Adrenal gland (tissue), 12 donors: Measurements from ENCODE around the gene TBC1D1. TPM values are rescaled to one million over a fixed set of nuclear protein-coding genes. Genes with fewer than 3 reads are reported as not detected.

Experiments
- DNase-seq, 7 donors: peaks; one replicate each; pipeline ENCODE4 v3.0.0-alpha.2; 2019 to 2020
- H3K27ac ChIP-seq, 5 donors: fragments of 200-600 bp; sonication (generic) in 4 of 5; 1 replicate in 3 of 5; 2 replicates in 2 of 5; pipeline versions ENCODE4 v1.5.1 to v1.8.0; 2016 to 2020; ENCODE audit warnings: mild to moderate bottlenecking in 1 of 5
- H3K27me3 ChIP-seq: fragments of 200-600 bp; 2 replicates; pipeline ENCODE4 v1.8.0; 2021
- H3K36me3 ChIP-seq, 2 donors: fragments of 200-600 bp; replicated peaks in 1 of 2; 1 replicate in 1 of 2; 2 replicates in 1 of 2; pipeline versions ENCODE4 v1.5.1 to v1.8.0; 2018 to 2022
- H3K4me1 ChIP-seq, 2 donors: fragments of 200-600 bp; replicated peaks in 1 of 2; 1 replicate in 1 of 2; 2 replicates in 1 of 2; pipeline versions ENCODE4 v1.5.1 to v1.8.0; 2018 to 2021
- H3K4me3 ChIP-seq, 4 donors: fragments of 200-600 bp; sonication (generic) in 3 of 4; one replicate each; pipeline ENCODE4 v1.5.1; 2016 to 2018
- H3K9me3 ChIP-seq, 3 donors: fragments of 200-600 bp; sonication (generic) in 1 of 3; replicated peaks in 1 of 3; 1 replicate in 2 of 3; 2 replicates in 1 of 3; pipeline versions ENCODE4 v1.5.1 to v1.8.0; 2016 to 2021
- POLR2A ChIP-seq, 2 donors: fragments of 450-650 bp; IDR thresholded peaks; one replicate each; pipeline ENCODE4 v1.6.1; 2017; ENCODE audit warnings: antibody characterized with exemption in 2 of 2, mild to moderate bottlenecking in 2 of 2, moderate library complexity in 1 of 2
- WGBS, 4 donors: extraction: QIAGEN DNeasy Blood & Tissue Kit in 2 of 4; methylation state at CpG; one replicate each; pipeline versions ENCODE4 v1.1.5 to v1.1.7; 2013 to 2017; 5-methylcytosine and 5-hydroxymethylcytosine counted together
- intact Hi-C, 2 donors: fragments of 100-400 bp; cut with DNase I; formaldehyde crosslinking; loops; one replicate each; pipeline versions ENCODE4 v1.14.1 to v1.15.0; 2022 to 2023
- polyA plus RNA-seq, 3 donors: library from polyadenylated mRNA; stranded (reverse); fragments of 200-250 nt in 2 of 3; fragments of 350-450 nt in 1 of 3; fragmentation: Illumina TruSeq in 1 of 3; extraction: RNeasy Lipid Tissue Mini Kit (QIAGEN cat#74804) in 1 of 3; gene quantifications; one replicate each; pipeline ENCODE4 v1.2.3, GENCODE V29; 2013 to 2014
- total RNA-seq, 9 donors: library from RNA; depleted of rRNA in 4 of 9; stranded (reverse); fragments of >200 nt in 4 of 9; fragments of 120-200 nt in 1 of 9; fragmentation: NEBNext Ultra II Directional in 1 of 9; extraction: Animal tissue kit (Norgen Biotek cat#: 25700) in 1 of 9; gene quantifications; one replicate each; pipeline versions ENCODE4 v1.1.0 to v1.2.4, GENCODE V29; 2013 to 2023
- TF ChIP-seq, protein P1 (sequence below), 6 experiments: fragments of 450-650 bp in 4 of 6; fragments of 200-600 bp in 2 of 6; sonication (generic) in 1 of 6; IDR thresholded peaks; 1 replicate in 5 of 6; 2 replicates in 1 of 6; pipeline versions ENCODE4 v1.5.1 to v1.8.0; 2016 to 2021; ENCODE audit warnings: antibody characterized with exemption in 6 of 6, mild to moderate bottlenecking in 2 of 6, moderate library complexity in 1 of 6
- donor health status: healthy with polysubstance abuse.
- donor health status: Bipolar disorder and iron deficiency.
- donor health status: DM: yes; HTN: yes; CAD: no.
- donor health status: DM: no; HTN: no; CAD: no.
- donor health status: DM: no; HTN: no; CAD: no.
- donor health status: DM: yes; HTN: yes; CAD: no.

Gene TBC1D1
- total and polyA plus RNA-seq, 12 donors, result 16.3 to 77.3 (median 25.7) TPM

DNA sequence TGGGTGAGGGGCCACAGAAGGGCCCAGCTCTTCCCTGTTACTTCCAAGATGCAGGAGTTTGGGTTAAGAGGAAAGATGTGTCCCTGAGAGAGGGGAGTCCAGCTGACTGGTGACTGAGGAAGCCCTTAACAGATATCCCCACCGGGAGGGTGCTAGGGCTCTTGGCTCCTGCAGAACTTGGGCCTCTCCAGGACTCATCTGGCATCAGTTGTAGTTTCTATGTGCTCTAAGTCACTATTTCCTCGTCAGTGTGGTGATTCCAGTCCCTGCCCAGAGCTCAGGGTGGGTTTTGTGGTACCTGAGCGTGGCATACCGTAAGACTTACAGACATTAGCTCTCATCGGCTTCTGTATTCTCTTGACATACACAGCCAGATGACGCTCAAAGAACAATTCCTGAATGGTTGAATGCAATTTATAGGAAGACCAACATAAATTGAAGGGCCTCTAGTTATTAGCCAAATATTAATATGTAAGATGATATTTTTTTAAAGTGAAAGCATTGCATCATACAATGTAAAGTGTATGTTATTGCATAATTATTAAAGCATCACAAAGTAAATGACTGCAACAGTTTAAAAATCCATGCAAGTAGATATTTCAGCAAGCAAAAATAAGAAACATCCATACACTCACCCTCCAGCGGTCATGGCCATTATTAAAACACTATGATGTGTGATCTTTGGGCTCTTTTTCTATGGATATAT lies 264.9 kb downstream of the TBC1D1 start:
- TF ChIP-seq POLR2A (IDR thresholded peaks at IDR 0.05), result no peak
- TF ChIP-seq, protein P1, sequence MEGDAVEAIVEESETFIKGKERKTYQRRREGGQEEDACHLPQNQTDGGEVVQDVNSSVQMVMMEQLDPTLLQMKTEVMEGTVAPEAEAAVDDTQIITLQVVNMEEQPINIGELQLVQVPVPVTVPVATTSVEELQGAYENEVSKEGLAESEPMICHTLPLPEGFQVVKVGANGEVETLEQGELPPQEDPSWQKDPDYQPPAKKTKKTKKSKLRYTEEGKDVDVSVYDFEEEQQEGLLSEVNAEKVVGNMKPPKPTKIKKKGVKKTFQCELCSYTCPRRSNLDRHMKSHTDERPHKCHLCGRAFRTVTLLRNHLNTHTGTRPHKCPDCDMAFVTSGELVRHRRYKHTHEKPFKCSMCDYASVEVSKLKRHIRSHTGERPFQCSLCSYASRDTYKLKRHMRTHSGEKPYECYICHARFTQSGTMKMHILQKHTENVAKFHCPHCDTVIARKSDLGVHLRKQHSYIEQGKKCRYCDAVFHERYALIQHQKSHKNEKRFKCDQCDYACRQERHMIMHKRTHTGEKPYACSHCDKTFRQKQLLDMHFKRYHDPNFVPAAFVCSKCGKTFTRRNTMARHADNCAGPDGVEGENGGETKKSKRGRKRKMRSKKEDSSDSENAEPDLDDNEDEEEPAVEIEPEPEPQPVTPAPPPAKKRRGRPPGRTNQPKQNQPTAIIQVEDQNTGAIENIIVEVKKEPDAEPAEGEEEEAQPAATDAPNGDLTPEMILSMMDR (IDR thresholded peaks at IDR 0.05), result no peak
- no peaks in the 10 kb centered on the region for H3K36me3 ChIP-seq
- 90 to 96% (median 93%) methylated on average over 7 of the region's 7 CpGs for WGBS, 4 donors
- no peaks in the 10 kb centered on the region for H3K27me3 ChIP-seq
- intact Hi-C loops, result no loop called here
- peak overlapping the region in 1 of 5 donors; percentile 13 for H3K27ac ChIP-seq
- no peaks in the 10 kb centered on the region for H3K9me3 ChIP-seq
- no peak for DNase-seq
- no peak overlapping the region for H3K4me3 ChIP-seq
- peaks cover 0 to 8% of the 10 kb centered on the region in 2 donors for H3K4me1 ChIP-seq

DNA sequence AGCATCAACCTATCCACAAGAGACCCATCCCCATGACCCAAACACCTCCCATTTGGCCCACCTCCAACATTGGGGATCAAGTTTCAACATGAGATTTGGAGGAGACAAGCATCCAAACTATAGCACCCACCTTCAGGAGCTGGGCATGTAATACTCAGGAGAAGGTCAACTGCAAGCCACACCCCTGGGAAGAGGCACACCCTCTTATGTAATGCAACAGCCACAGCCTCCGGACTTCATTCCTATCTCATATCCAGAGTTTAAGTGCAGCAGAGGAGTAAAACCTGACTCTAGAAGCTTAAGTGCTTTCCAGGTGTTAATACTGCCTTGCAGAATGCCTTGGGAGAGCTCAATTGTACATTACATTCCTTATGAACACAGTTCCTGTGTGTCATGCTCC lies 266.7 kb downstream of the TBC1D1 start:
- WGBS, 4 donors, result 51 to 73% (median 64%) methylated on average over 1 of the region's 1 CpG
- Histone ChIP-seq H3K4me3 (no peak overlapping the region), H3K9me3 (no peaks in the 10 kb centered on the region), H3K27me3 (no peaks in the 10 kb centered on the region), H3K4me1 (peaks cover 0 to 25% of the 10 kb centered on the region in 2 donors), H3K27ac (no peak overlapping the region), H3K36me3 (no peaks in the 10 kb centered on the region)
- TF ChIP-seq, protein P1 (IDR thresholded peaks at IDR 0.05), result no peak
- no peak for TF ChIP-seq POLR2A (IDR thresholded peaks at IDR 0.05)
- DNase-seq, result no peak
- intact Hi-C loops, result no loop called here

DNA sequence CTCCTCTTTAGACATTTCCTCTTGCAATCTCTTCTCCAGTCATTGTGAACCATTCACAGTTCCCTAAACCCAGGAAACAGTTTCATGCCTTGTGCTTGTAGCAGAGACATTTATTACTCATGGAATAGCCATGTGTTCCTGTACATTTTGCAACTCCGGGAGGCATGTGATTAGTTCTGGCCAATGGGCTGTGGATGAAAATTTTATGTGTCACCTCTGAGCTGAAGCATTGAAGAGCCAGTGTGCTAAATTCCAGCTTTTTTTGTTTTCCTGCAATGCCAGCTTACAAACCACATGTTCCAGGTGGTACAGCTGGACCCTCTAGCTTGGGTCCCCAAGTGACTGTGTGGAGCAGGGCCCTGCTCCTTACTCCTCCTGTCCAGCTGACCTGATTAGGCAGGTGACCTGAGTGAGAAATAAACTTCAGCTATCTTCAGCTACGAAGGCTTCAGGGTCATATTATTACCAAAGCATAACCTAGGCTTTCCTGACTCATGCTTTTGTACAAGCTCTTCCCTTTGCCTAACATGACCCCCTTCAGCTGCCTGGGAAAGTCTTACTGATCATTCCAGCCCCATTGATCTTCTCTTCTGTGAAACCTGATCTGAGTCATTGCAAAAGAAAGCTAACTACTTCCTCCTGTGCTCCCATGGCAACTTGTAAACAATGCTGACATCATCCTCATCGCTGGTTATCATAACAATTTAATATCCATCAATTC lies 269.8 kb downstream of the TBC1D1 start:
- H3K4me3 ChIP-seq, result no peak overlapping the region
- H3K9me3 ChIP-seq, result no peaks in the 10 kb centered on the region
- H3K4me1 ChIP-seq, result peaks cover 0 to 27% of the 10 kb centered on the region in 2 donors
- H3K27me3 ChIP-seq, result no peaks in the 10 kb centered on the region
- H3K36me3 ChIP-seq, result no peaks in the 10 kb centered on the region
- 15 to 28% (median 16%) methylated on average over 3 of the region's 3 CpGs for WGBS, 4 donors
- intact Hi-C loops, result no loop called here
- DNase-seq, result peak; percentile 40 to 86 (median 75)
- TF ChIP-seq, protein P1 (IDR thresholded peaks at IDR 0.05), result no peak
- peak in 1 of 2 donors; percentile 3 for TF ChIP-seq POLR2A (IDR thresholded peaks at IDR 0.05)
- H3K27ac ChIP-seq, result peak overlapping the region; percentile 60 to 92 (median 65)

GRCh38 chr4:38161208-38162113 lies 270.6 kb downstream of the TBC1D1 start:
- TF ChIP-seq POLR2A (IDR thresholded peaks at IDR 0.05), result no peak
- TF ChIP-seq, protein P1 (IDR thresholded peaks at IDR 0.05), result no peak
- 71 to 78% (median 73%) methylated on average over 5 of the region's 5 CpGs for WGBS, 4 donors
- Histone ChIP-seq H3K4me3 (no peak overlapping the region), H3K27me3 (no peaks in the 10 kb centered on the region), H3K36me3 (no peaks in the 10 kb centered on the region), H3K9me3 (no peaks in the 10 kb centered on the region), H3K4me1 (peaks cover 0 to 27% of the 10 kb centered on the region in 2 donors), H3K27ac (peak overlapping the region in 3 of 5 donors; percentile 63 to 92 (median 87))
- DNase-seq, result no peak
- intact Hi-C loops, result no loop called here
